Measurements from ENCODE around the gene PLA2G15. TPM values are rescaled to one million over a fixed set of nuclear protein-coding genes. Genes with fewer than 3 reads are reported as not detected.

PLA2G15 gene
- total and polyA plus RNA-seq, 2 experiments from 2014 or later: 3.1 to 14.8 TPM

DNA sequence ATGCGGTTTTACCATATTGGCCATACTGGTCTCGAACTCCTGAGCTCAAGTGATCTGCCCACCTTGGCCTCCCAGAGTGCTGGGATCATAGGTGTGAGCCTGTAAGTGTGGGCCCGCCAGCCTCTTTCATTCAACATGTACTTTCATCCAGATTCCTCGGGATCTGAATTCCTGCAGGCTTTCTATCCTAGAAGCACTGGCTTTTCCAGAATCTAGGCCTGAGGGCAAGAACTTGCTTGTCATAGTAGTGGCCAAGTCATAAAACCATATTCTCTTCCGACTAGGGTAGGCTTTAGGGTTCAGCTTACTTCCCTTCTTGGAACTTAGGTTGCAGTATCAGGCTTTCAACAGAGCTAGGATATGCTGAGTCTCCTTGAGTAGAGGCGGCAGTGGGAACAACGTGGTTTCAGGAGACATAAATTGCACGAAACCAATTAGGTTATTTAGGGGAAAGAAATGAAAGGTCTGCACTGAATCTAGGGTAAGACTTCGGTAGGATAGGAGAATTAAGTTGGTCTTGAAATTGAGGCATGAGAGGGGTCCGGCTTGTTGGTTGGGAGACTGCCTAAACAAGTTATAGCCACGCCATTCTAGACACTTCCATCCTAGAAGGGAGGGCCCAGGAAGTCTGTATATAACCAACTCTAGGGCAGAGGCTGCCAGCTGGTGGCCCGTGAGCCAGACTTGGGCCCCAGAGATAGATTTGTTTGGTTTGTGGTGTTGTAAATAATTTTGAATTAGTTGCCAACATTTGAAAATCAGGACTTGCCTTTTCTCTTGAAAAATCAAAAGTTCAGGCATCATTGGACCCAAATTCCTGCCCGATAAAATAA is 34.8 kb downstream of the PLA2G15 start (continued):
- TF ChIP-seq REST (IDR thresholded peaks at IDR 0.05; ENCODE audit: unreplicated experiment) (no peak), CREB1 (CRISPR knock-in tag; IDR thresholded peaks at IDR 0.05; ENCODE audit: low read depth) (no peak), CTCF (conservative IDR thresholded peaks at IDR 0.05; ENCODE audit: low read depth in 2 of 2) (no peak)

GRCh38 chr16:68281368-68282063 is 36.3 kb downstream of the PLA2G15 start:
- Histone ChIP-seq H2AFZ (no peak overlapping the region), H3K27me3 (ENCODE audit: insufficient read depth) (no peaks in the 10 kb centered on the region), H3K4me2 (no peak overlapping the region), H3K79me2 (replicated peaks; ENCODE audit: insufficient read depth) (no peaks in the 10 kb centered on the region), H3K27ac (ENCODE audit: low read depth) (no peak overlapping the region), H3K4me1 (ENCODE audit: insufficient read depth) (no peaks in the 10 kb centered on the region), H3K4me3 (no peak overlapping the region), H4K20me1 (replicated peaks; ENCODE audit: insufficient read depth) (peaks cover 6% of the 10 kb centered on the region; the same call in 1 of the 2 replicates), H3F3A (replicated peaks; ENCODE audit: low read depth) (peaks cover 5% of the 10 kb centered on the region; the same call in 1 of the 2 replicates), H3K36me3 (ENCODE audit: insufficient read depth) (no peaks in the 10 kb centered on the region), H3K9me2 (ENCODE audit: insufficient read depth) (no peaks in the 10 kb centered on the region)
- Mint-ChIP-seq H3K4me1 (no peaks in the 10 kb centered on the region), H3K9me3 (no peaks in the 10 kb centered on the region; the same call in 2 of the 3 replicates), H3K4me3 (no peak overlapping the region), H3K27me3 (ENCODE audit: insufficient read depth, low read depth, poor library complexity) (no peaks in the 10 kb centered on the region), H3K27ac (no peak overlapping the region), H3K36me3 (ENCODE audit: low read depth) (peaks cover 26% of the 10 kb centered on the region)
- DNase-seq (ENCODE audit: low spot score) (no peak), ATAC-seq (no peak)
- TF ChIP-seq ZNF462 (CRISPR knock-in tag; IDR thresholded peaks at IDR 0.05) (no peak), POLR2AphosphoS5 (IDR thresholded peaks at IDR 0.05; ENCODE audit: low read depth) (no peak), JUNB (IDR thresholded peaks at IDR 0.05; ENCODE audit: unreplicated experiment) (no peak)

Data from GM23338 (cell line).